Fibroblast of mammary gland (primary cell): Measurements from ENCODE around the gene NCAM1.

Source experiments
- DNase-seq: peaks from one replicate; pipeline ENCODE4 v3.0.0-alpha.2; 2010; ENCODE audit warnings: low read depth
- H3K4me3 ChIP-seq: 2 replicates; pipeline ENCODE4 v1.5.1; 2011; ENCODE audit warnings: low read depth, mild to moderate bottlenecking, low read length, moderate library complexity; ENCODE audit not compliant: control insufficient read depth
- TF ChIP-seq, protein P1 (sequence below): conservative IDR thresholded peaks from 2 replicates; pipeline ENCODE4 v1.5.1; 2011; ENCODE audit warnings: low read depth, low read length, inconsistent platforms; ENCODE audit not compliant: control insufficient read depth, insufficient read depth

The NCAM1 gene

DNA sequence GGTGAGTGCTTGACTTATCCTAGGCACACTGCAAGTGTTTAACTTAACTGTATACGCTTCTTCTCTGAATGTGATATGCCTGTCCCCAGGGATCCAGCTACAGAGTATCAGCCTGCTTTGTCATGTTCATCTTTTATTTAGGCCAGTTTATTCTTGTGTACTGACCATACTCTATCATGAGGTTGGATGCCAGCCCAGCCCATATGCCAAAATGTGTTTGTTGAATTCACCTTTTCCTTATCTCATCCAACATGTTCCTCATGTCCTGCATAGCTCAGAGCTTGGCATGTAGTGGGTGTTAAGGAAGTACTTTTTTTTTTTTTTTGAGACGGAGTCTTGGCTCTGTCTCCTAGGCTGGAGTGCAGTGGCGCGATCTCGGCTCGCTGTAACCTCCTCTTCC lies 116.2 kb downstream of the NCAM1 start:
- TF ChIP-seq, protein P1, sequence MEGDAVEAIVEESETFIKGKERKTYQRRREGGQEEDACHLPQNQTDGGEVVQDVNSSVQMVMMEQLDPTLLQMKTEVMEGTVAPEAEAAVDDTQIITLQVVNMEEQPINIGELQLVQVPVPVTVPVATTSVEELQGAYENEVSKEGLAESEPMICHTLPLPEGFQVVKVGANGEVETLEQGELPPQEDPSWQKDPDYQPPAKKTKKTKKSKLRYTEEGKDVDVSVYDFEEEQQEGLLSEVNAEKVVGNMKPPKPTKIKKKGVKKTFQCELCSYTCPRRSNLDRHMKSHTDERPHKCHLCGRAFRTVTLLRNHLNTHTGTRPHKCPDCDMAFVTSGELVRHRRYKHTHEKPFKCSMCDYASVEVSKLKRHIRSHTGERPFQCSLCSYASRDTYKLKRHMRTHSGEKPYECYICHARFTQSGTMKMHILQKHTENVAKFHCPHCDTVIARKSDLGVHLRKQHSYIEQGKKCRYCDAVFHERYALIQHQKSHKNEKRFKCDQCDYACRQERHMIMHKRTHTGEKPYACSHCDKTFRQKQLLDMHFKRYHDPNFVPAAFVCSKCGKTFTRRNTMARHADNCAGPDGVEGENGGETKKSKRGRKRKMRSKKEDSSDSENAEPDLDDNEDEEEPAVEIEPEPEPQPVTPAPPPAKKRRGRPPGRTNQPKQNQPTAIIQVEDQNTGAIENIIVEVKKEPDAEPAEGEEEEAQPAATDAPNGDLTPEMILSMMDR, result no peak
- no peak for DNase-seq
- H3K4me3 ChIP-seq, result no peak overlapping the region

DNA sequence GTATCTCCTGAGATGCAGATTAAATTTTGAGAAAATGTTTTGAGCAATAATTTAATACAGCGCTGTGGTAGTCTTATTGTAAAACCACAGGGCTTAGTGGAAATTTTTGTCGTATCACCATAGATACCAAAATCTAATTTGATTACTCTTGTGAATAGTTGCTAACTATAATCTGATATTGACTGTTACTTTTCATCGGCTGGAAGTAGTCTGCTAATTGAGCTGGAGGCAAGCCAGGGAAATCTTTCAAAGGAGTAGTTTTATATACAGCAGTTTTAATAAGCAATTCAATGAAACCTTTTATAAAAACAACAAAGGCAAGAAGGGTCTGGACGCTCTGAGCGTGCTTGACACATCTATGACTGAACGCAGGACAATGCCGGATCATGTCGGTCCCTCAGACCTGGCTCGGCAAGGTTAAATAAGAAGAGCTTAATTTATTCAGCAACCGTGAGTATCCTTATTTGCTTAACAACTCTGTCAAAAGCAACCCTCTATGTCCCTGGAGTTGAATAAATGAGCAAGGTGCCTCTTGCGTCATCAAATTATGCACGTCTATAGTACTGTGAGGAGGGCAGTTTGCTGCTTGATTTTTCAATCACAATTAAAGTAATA lies 121.2 kb downstream of the NCAM1 start:
- DNase-seq, result no peak
- H3K4me3 ChIP-seq, result no peak overlapping the region
- TF ChIP-seq, protein P1, result no peak

DNA sequence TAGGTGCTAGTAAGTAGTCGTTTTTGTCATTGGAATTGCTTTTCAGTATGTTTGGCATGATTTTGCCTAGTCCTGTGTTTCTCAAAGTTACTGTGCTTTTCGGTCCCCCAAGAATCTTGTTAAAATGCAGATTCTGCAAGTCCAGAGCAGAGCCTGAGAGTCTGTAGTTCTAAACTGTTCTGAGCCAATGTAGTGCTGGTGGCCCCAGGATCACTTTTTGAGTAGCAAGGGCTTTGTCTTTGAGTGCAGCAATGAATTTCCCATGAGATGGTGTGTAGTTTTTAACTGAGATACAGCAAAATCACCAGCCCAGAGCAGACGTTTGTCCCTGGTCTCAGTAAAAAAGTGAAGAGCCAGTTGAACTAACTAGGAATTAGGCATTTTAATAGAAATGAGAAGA lies 122.4 kb downstream of the NCAM1 start:
- no peak for DNase-seq
- H3K4me3 ChIP-seq, result no peak overlapping the region
- TF ChIP-seq, protein P1, result no peak

DNA sequence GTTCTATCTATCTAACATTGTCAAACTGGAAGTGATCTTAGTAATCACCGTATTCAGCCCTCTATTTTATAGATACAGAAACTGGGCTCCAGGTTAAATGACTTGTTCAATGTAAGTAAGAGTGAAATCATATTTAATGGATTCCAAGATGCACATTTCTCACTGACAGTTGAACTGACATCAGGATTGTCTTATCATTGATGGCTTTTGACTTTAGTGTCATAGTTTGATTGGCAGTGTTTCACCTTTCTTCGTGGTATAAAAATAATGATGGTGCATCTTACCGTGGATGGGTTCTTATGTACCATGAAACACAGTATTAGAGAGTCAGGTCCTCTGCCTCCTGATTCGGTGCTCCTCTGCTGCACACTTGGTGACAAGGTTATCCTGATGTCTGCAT lies 123.1 kb downstream of the NCAM1 start:
- no peak for DNase-seq
- TF ChIP-seq, protein P1, result no peak
- H3K4me3 ChIP-seq, result no peak overlapping the region

DNA sequence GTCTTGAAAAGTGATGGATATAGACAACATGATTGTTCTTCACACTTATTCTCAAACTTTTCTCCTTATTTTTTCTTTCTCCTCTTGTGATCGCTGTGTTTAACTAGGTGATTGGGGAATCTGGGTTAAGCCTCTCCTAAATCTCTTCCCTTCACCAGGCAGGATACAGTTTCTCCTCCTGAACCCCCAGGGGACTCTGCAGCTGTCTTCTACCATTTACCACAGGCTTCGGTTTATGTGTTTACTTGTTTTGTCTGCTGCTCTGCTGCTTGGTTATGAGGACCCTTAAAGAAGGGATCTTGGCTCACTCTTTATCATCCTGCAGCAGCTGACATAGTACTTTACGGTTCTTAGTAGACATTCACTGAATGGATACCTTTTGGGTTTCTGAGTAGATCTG lies 124.2 kb downstream of the NCAM1 start:
- TF ChIP-seq, protein P1, result no peak
- no peak for DNase-seq
- H3K4me3 ChIP-seq, result no peak overlapping the region

DNA sequence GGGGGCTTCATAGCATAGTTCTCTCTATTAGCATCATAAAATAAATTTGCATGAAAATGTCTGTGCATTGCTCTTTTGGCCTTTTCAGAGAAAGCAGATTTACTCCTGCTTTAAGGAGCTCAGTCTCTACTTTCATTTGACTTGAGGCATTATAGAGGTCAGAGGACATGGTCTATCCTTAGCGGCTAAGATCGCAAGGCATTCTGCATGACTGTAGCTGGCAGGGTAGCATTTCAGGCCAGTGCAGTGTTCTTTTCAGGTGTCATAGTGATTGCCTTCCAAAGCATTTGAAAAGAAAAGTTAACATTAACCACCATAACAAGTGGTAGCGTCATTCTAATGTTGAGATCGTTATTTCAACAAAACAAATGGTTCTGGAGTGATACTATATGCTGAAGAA lies 126.5 kb downstream of the NCAM1 start:
- TF ChIP-seq, protein P1, result no peak
- no peak overlapping the region for H3K4me3 ChIP-seq
- no peak for DNase-seq
